ENCODE results near the gene SLC36A2.

SLC36A2 gene

GRCh38 chr5:151338734-151339133, 8.6 kb downstream of the SLC36A2 start:
- Histone ChIP-seq H3K27me3 (ENCODE audit: control insufficient read depth, insufficient read depth, low read length) (no peaks in the 10 kb centered on the region), H2AFZ (no peak overlapping the region), H3K36me3 (ENCODE audit: control insufficient read depth, insufficient read depth, low read length) (no peaks in the 10 kb centered on the region), H3K9ac (no peak overlapping the region), H3K4me3 (ENCODE audit: low read depth, low read length) (no peak overlapping the region), H3K79me2 (no peaks in the 10 kb centered on the region), H3K4me2 (ENCODE audit: low read length) (no peak overlapping the region), H3K4me1 (no peaks in the 10 kb centered on the region), H3K27ac (no peak overlapping the region), H3K9me3 (ENCODE audit: control insufficient read depth, low read length) (no peaks in the 10 kb centered on the region)
- TF ChIP-seq, protein P1, sequence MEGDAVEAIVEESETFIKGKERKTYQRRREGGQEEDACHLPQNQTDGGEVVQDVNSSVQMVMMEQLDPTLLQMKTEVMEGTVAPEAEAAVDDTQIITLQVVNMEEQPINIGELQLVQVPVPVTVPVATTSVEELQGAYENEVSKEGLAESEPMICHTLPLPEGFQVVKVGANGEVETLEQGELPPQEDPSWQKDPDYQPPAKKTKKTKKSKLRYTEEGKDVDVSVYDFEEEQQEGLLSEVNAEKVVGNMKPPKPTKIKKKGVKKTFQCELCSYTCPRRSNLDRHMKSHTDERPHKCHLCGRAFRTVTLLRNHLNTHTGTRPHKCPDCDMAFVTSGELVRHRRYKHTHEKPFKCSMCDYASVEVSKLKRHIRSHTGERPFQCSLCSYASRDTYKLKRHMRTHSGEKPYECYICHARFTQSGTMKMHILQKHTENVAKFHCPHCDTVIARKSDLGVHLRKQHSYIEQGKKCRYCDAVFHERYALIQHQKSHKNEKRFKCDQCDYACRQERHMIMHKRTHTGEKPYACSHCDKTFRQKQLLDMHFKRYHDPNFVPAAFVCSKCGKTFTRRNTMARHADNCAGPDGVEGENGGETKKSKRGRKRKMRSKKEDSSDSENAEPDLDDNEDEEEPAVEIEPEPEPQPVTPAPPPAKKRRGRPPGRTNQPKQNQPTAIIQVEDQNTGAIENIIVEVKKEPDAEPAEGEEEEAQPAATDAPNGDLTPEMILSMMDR (IDR thresholded peaks at IDR 0.05) = no peak

DNA sequence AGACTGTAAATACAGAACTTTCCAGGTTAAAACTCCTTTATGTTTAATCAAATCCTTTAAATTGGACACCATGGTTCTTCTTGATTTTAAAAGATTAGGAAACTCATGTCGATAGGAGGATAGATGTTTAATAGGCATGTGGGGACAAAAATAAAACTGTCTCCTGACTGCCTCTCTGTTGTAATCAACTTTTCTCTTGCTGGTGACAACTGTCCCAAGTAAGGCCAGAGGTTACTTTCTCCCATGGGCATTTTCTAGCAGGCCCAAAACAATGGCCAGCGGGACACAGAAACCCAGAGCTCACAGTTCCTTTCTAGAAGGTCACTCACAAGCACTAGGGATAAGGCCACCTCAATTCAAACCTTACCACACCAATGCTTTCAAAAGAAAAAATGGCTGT, 14.5 kb downstream of the SLC36A2 start:
- H3K9me3 ChIP-seq (ENCODE audit: control insufficient read depth, low read length) = no peaks in the 10 kb centered on the region
- no peaks in the 10 kb centered on the region for H3K27me3 ChIP-seq (ENCODE audit: control insufficient read depth, insufficient read depth, low read length)
- no peak overlapping the region for H2AFZ ChIP-seq
- no peak overlapping the region for H3K4me2 ChIP-seq (ENCODE audit: low read length)
- no peak overlapping the region for H3K4me3 ChIP-seq (ENCODE audit: low read depth, low read length)
- no peaks in the 10 kb centered on the region for H3K79me2 ChIP-seq
- no peaks in the 10 kb centered on the region for H3K4me1 ChIP-seq
- H3K36me3 ChIP-seq (ENCODE audit: control insufficient read depth, insufficient read depth, low read length) = no peaks in the 10 kb centered on the region
- H3K27ac ChIP-seq = no peak overlapping the region
- TF ChIP-seq, protein P1 (IDR thresholded peaks at IDR 0.05) = no peak
- H3K9ac ChIP-seq = no peak overlapping the region

DNA sequence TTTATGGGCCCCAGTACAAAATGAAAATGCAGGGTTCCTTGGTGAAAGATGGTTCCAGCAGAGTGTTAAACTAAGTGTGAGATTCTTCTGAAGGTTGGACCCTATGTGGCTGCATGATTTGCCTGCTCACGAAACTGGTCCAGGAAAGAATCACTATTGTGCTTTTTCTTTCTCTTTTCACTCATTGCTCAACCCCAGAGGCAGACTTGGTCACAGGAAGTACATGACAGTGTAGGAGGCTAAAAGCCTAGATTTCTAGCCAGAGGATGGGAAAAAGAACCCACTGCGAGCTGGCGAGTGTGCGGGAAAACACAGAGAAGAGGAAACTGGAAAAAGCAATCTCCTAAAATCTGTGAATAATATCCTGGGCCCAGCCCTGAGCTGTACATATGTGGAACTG, 18.6 kb downstream of the SLC36A2 start:
- no peaks in the 10 kb centered on the region for H3K36me3 ChIP-seq (ENCODE audit: control insufficient read depth, insufficient read depth, low read length)
- TF ChIP-seq, protein P1 (IDR thresholded peaks at IDR 0.05) = no peak
- H3K4me1 ChIP-seq = no peaks in the 10 kb centered on the region
- H3K27ac ChIP-seq = no peak overlapping the region
- no peaks in the 10 kb centered on the region for H3K9me3 ChIP-seq (ENCODE audit: control insufficient read depth, low read length)
- no peak overlapping the region for H3K9ac ChIP-seq
- no peak overlapping the region for H2AFZ ChIP-seq
- H3K27me3 ChIP-seq (ENCODE audit: control insufficient read depth, insufficient read depth, low read length) = no peaks in the 10 kb centered on the region
- H3K4me2 ChIP-seq (ENCODE audit: low read length) = no peak overlapping the region
- no peaks in the 10 kb centered on the region for H3K79me2 ChIP-seq
- H3K4me3 ChIP-seq (ENCODE audit: low read depth, low read length) = no peak overlapping the region

DNA sequence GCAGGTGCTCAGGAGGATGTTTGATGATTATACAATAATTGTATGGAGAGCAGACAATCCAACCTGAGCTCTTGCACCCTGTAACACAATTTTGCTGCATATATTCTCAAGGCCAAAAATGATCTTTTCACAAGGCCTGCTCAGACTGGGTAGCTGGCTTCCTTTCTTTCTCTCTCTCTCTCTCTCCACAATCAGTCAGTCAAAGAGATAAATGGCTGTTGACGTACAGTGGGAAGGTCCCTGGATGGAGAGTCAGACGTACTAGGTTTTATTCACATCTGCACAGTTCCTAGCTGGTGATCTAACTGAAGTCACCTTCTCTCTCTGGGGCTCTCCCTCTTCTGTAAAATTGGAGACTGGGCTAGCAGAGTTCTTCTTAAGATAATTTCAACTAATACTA, 19.8 kb downstream of the SLC36A2 start:
- no peak overlapping the region for H3K4me3 ChIP-seq (ENCODE audit: low read depth, low read length)
- H3K4me1 ChIP-seq = no peaks in the 10 kb centered on the region
- no peak overlapping the region for H3K4me2 ChIP-seq (ENCODE audit: low read length)
- H2AFZ ChIP-seq = no peak overlapping the region
- no peaks in the 10 kb centered on the region for H3K9me3 ChIP-seq (ENCODE audit: control insufficient read depth, low read length)
- H3K79me2 ChIP-seq = no peaks in the 10 kb centered on the region
- no peaks in the 10 kb centered on the region for H3K27me3 ChIP-seq (ENCODE audit: control insufficient read depth, insufficient read depth, low read length)
- TF ChIP-seq, protein P1 (IDR thresholded peaks at IDR 0.05) = no peak
- H3K9ac ChIP-seq = no peak overlapping the region
- no peaks in the 10 kb centered on the region for H3K36me3 ChIP-seq (ENCODE audit: control insufficient read depth, insufficient read depth, low read length)
- no peak overlapping the region for H3K27ac ChIP-seq

- H3K9ac ChIP-seq = no peak overlapping the region
- H3K79me2 ChIP-seq = no peaks in the 10 kb centered on the region
- H3K9me3 ChIP-seq (ENCODE audit: control insufficient read depth, low read length) = no peaks in the 10 kb centered on the region
- H2AFZ ChIP-seq = no peak overlapping the region
- no peak overlapping the region for H3K27ac ChIP-seq
- no peaks in the 10 kb centered on the region for H3K36me3 ChIP-seq (ENCODE audit: control insufficient read depth, insufficient read depth, low read length)
- no peaks in the 10 kb centered on the region for H3K27me3 ChIP-seq (ENCODE audit: control insufficient read depth, insufficient read depth, low read length)
- no peaks in the 10 kb centered on the region for H3K4me1 ChIP-seq
- no peak overlapping the region for H3K4me3 ChIP-seq (ENCODE audit: low read depth, low read length)
- no peak overlapping the region for H3K4me2 ChIP-seq (ENCODE audit: low read length)
- TF ChIP-seq, protein P1 (IDR thresholded peaks at IDR 0.05) = no peak
These were observed 21.1 kb downstream of the SLC36A2 start for GRCh38 chr5:151326266-151326665.

Measured in parathyroid adenoma (tissue), 2 donors.